Right renal cortex interstitium (tissue), 3 donors: ENCODE data around the gene SDK2. TPM values are rescaled to one million over a fixed set of nuclear protein-coding genes. Genes with fewer than 3 reads are reported as not detected.

ENCODE experiments used
- DNase-seq, 3 donors: peaks; one replicate each; pipeline ENCODE4 v3.0.0-alpha.2; 2013; ENCODE audit warnings: low read depth in 3 of 3, low spot score in 2 of 3
- polyA plus RNA-seq, 3 donors: library from polyadenylated mRNA; unstranded; fragments of 120-200 nt; gene quantifications; one replicate each; pipeline ENCODE4 v1.2.1, GENCODE V29; 2013; ENCODE audit not compliant: insufficient read length in 3 of 3

The SDK2 gene
- polyA plus RNA-seq, 3 donors: 7.7 to 8.4 (median 8.3) TPM

- no peak for DNase-seq
Measured at GRCh38 chr17:73354423-73355284, 289.6 kb downstream of the SDK2 start.

GRCh38 chr17:73352261-73352660, 292.0 kb downstream of the SDK2 start:
- DNase-seq: no peak

- no peak for DNase-seq
Measured at GRCh38 chr17:73351764-73352163, 292.5 kb downstream of the SDK2 start.

- DNase-seq: no peak
Measured at GRCh38 chr17:73350864-73351263, 293.4 kb downstream of the SDK2 start.

- no peak for DNase-seq
Measured at GRCh38 chr17:73349647-73350046, 294.6 kb downstream of the SDK2 start.

GRCh38 chr17:73349138-73349537, 295.1 kb downstream of the SDK2 start:
- no peak for DNase-seq

GRCh38 chr17:73348829-73349095, 295.5 kb downstream of the SDK2 start:
- DNase-seq: no peak

- DNase-seq: no peak
Measured at GRCh38 chr17:73348018-73348828, 296.0 kb downstream of the SDK2 start.

GRCh38 chr17:73347351-73347750, 296.9 kb downstream of the SDK2 start:
- DNase-seq: no peak

GRCh38 chr17:73346501-73347162, 297.6 kb downstream of the SDK2 start:
- no peak for DNase-seq

GRCh38 chr17:73343739-73344454, 300.3 kb downstream of the SDK2 start:
- no peak for DNase-seq

GRCh38 chr17:73343168-73343634, 301.0 kb downstream of the SDK2 start:
- peak in 2 of 3 donors; percentile 89 to 91 for DNase-seq

- DNase-seq: no peak
Measured at GRCh38 chr17:73342541-73343167, 301.6 kb downstream of the SDK2 start.

GRCh38 chr17:73342050-73342522, 302.2 kb downstream of the SDK2 start:
- DNase-seq: peak in 2 of 3 donors; percentile 80 to 82

- no peak for DNase-seq
Measured at GRCh38 chr17:73341350-73342049, 302.7 kb downstream of the SDK2 start.

- no peak for DNase-seq
Measured at GRCh38 chr17:73340093-73340596, 304.1 kb downstream of the SDK2 start.

GRCh38 chr17:73338566-73339197, 305.6 kb downstream of the SDK2 start:
- DNase-seq: no peak

- DNase-seq: no peak
Measured at GRCh38 chr17:73338050-73338521, 306.2 kb downstream of the SDK2 start.

GRCh38 chr17:73337330-73337710, 306.9 kb downstream of the SDK2 start:
- no peak for DNase-seq
